Measurements from ENCODE around the gene NKAIN4.

The NKAIN4 gene

DNA sequence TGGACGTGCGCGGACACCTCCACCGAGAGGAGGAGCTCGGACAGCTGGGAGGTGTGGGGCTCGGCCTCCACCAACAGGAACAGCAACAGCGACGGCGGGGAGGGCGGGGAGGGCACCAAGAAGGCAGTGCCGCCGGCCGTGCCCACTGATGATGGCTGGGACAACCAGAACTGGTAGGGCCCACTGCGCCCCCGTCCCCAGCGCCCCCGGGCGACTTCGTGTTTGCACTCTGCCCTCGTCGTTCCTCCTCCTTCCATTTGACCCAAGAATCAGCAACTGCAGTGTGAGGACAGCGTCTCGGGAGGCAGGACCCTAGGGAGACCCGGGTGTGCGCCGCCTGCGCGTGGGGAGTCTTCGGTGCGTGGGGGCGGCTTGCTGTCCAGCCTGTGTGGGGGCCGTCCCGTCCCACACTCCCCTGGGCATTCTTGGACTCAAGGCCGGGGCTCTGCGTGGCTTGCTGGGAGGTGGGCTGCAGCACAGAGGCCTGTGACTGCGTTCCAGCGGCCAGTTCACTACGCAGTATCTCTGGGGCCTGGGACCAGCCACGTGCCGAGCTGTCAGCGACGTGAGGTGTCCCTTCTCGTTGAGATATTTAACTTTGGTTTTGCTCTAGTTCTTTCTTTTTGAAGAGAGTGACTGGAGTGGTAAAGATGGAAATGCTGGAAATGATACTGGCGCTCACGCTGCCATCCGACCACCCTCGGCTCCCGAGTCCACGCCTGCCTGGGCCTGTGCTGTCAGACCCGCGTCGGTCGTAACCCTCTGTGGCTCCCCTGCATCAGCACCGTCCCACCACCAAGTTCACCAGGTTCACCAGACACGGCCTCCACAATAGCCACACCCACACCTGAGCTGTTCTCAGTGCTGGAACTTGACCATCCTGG lies 33.7 kb upstream of the NKAIN4 start:
- DNase-seq, result no peak

- DNase-seq, result no peak
These were observed 32.8 kb upstream of the NKAIN4 start for GRCh38 chr20:63286781-63287696.

- no peak for DNase-seq
These were observed 31.7 kb upstream of the NKAIN4 start for GRCh38 chr20:63285636-63286615.

DNA sequence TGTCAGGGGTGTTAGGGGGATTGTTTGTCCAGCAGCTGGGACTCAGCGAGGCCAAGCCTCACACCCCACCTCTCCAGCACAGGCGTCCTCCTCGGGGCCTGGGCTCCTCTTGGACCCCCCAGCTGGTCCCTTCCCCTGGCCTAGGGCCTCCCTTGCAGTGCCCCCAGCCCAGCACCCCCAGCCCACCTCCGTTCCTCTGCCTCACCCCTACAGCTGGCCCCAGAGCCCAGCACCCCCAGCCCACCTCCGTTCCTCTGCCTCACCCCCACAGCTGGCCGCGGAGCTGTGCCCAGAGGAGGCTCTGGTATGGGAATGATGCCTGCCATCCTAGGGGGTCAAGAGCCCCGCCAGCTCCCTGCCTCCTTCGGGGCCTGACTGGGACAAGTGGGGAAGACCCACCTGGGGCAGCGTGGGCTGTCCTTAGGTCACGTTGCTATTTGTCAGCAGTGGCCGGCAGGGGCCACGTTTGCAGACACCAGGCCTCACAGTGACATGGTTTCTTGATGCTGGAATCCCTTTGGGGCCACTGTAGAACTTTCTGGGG lies 30.8 kb upstream of the NKAIN4 start:
- DNase-seq, result no peak

- DNase-seq, result no peak
These were observed 30.3 kb upstream of the NKAIN4 start for GRCh38 chr20:63284544-63284949.

DNA sequence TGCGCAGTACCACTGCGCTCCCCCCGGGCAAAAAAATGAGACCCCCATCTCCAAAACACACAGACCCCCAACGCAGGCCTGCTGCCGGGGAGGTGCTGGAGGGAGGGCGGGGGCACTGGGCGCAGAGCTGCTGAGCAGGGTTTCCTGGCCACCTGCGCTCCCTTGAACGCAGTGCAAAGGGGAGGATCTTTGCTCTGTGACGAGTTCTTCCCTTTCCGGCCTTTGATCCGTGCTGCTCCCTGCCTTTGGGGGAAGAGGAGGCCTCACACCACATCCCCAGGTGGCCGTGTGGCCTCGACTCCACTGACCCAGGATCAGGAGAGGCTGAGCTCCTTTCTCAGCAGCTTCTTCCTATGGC lies 29.8 kb upstream of the NKAIN4 start:
- no peak for DNase-seq

- no peak for DNase-seq
These were observed 29.3 kb upstream of the NKAIN4 start for GRCh38 chr20:63283397-63284082.

- no peak for DNase-seq
These were observed 28.7 kb upstream of the NKAIN4 start for GRCh38 chr20:63282946-63283345.

- DNase-seq, result no peak
These were observed 27.7 kb upstream of the NKAIN4 start for GRCh38 chr20:63281742-63282665.

DNA sequence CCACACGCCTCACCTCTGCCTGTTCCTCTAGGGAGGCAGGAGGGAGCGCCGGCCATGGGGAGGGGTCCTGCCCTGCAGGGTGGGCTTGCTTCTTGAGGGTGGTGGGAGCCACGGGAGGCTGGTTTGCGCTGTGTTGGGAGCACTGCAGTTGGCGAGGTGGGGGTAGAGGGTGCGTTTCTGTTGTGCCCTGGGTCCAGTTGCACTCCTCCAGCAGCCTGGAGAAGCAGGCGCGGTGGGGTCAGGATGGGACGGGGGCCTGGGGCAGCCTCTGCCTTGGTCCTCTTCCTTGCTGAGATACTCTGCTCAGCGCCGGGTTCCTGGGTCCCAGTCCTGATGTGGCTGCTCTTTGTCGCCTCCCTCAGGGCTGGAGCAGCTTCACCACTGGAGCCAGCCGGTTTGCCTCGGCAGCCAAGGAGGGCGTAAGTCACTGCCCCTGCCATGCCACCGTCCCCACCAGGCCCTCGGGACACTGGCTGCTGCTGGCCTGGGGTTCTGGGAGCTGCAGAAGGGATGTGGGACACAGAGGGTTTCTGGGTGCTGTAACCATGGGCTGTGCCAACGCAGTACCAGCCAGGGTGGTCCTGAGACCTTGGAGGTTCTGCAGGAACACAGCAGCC lies 26.8 kb upstream of the NKAIN4 start:
- DNase-seq, result no peak

GRCh38 chr20:63280371-63280770 lies 26.1 kb upstream of the NKAIN4 start:
- no peak for DNase-seq

- no peak for DNase-seq
These were observed 25.7 kb upstream of the NKAIN4 start for GRCh38 chr20:63279931-63280330.

GRCh38 chr20:63278661-63279060 lies 24.4 kb upstream of the NKAIN4 start:
- DNase-seq, result no peak

- DNase-seq, result no peak
These were observed 23.4 kb upstream of the NKAIN4 start for GRCh38 chr20:63277466-63278272.

DNA sequence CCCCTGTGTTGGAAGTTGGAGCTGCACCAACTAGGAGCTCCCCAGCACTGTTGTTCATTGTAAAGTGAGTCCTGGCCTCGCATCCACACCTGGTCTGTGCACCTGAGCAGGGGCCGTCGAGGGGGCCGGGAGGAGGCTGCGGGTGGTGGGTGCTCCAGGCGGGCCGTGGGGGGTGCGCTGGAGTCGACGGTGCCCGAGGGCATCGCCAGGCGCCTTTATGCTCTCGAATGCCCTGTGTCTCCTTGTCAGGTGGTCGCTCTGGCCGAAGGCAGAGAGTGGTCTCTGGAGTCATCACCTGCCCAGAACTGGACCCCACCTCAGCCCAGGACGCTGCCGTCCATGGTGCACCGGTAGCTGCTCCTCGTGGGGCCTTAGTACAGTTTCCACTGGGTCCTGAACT lies 22.7 kb upstream of the NKAIN4 start:
- DNase-seq, result no peak

DNA sequence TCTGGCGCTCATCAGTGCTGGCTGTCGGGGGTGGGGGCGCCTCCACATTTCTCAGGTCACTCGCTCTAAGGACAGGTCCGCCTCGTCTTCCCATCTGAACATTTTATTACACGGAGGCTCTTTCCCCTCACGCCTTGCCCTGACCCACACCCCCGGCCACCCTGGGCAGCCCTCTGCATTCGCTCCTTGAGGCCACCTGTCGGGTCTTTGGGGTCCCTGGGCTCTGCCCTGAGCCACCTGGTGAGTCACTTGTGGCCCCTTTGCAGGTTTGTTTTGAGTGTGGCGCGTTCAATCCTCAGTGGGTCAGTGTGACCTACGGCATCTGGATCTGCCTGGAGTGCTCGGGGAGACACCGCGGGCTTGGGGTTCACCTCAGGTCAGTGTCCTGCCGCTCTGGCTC lies 21.6 kb upstream of the NKAIN4 start:
- no peak for DNase-seq

GRCh38 chr20:63274381-63275228 lies 20.3 kb upstream of the NKAIN4 start:
- no peak for DNase-seq

Measured in amniotic stem cell (primary cell).